SKM-1 treated with dmso at 0.1 percent for 144 hours (cell line): ENCODE results near the gene CHST14.

ENCODE experiments used
- DNase-seq: peaks from one replicate; lab custom pipeline; 2025; ENCODE audit not compliant: unreplicated experiment; lab: John Stamatoyannopoulos, UW

The CHST14 gene

GRCh38 chr15:40461958-40462357 is 8.8 kb upstream of the CHST14 start:
- no peak for DNase-seq

GRCh38 chr15:40463279-40463678 is 7.5 kb upstream of the CHST14 start:
- no peak for DNase-seq

GRCh38 chr15:40463886-40464545 is 6.8 kb upstream of the CHST14 start:
- DNase-seq, result no peak

GRCh38 chr15:40464595-40465185 is 6.1 kb upstream of the CHST14 start:
- DNase-seq, result no peak

GRCh38 chr15:40465939-40466338 is 4.8 kb upstream of the CHST14 start:
- DNase-seq, result no peak

GRCh38 chr15:40466426-40467260 is 4.1 kb upstream of the CHST14 start:
- DNase-seq, result no peak

GRCh38 chr15:40467261-40467615 is 3.5 kb upstream of the CHST14 start:
- DNase-seq, result no peak

GRCh38 chr15:40468898-40469331 is 1.9 kb upstream of the CHST14 start:
- no peak for DNase-seq

GRCh38 chr15:40469776-40470390 is 901 bp upstream of the CHST14 start:
- no peak for DNase-seq

- DNase-seq, result no peak
These were observed 472 bp downstream of the CHST14 start for GRCh38 chr15:40471105-40471807.

- DNase-seq, result peak; percentile 38
These were observed 995 bp downstream of the CHST14 start for GRCh38 chr15:40471808-40472150.

GRCh38 chr15:40472171-40472727 is 1.5 kb downstream of the CHST14 start:
- DNase-seq, result no peak

GRCh38 chr15:40474581-40474980 is 3.8 kb downstream of the CHST14 start:
- DNase-seq, result no peak

- DNase-seq, result no peak
These were observed 7.0 kb downstream of the CHST14 start for GRCh38 chr15:40477642-40478327.

- DNase-seq, result no peak
These were observed 8.2 kb downstream of the CHST14 start for GRCh38 chr15:40479024-40479423.

GRCh38 chr15:40481341-40482074 is 10.7 kb downstream of the CHST14 start:
- DNase-seq, result no peak

GRCh38 chr15:40483919-40484318 is 13.1 kb downstream of the CHST14 start:
- no peak for DNase-seq

- no peak for DNase-seq
These were observed 15.4 kb downstream of the CHST14 start for GRCh38 chr15:40486066-40486770.
